CD1c-positive myeloid dendritic cell (primary cell): ENCODE data around the gene SEPTIN7.
"Not testable (repeated sequence)": the region's sequence is repeated elsewhere in the genome, so short reads cannot be mapped to it uniquely, and the experiment has no call there.

Experiments
- DNase-seq: peaks from one replicate; pipeline ENCODE4 v3.0.0-alpha.2; 2016; ENCODE audit errors: extremely low spot score

The SEPTIN7 gene

DNA sequence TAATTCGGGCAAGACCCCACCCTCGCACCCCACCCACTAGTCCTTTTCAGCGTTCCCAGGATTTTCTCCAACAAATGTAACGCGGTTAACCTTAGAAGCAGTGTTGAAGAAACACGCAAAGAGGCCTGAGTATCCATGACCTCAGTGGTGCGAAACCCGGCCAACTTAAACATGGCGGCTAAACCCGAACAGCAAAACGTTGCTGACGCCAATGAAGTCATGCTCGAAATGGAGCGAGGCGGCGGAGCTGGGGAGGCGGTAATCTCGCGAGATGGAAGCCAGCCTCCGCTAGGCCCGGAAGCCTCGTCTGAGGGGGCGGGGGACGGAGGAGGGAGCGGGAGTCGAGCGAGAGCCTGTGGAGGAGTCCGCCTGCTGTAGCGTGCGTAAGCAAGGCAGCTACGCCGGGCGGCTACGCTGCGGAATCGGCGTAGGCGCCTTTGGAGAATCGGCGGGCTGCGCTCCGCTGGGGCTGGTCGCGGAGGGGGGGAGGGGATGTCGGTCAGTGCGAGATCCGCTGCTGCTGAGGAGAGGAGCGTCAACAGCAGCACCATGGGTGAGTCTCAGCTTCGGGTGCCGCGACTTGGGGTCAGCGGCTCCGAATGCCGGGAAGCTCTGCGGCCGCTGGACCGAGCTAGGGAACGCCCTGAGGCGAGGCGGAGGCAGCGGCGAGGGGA is at the start of gene SEPTIN7:
TSS of gene SEPTIN7 (plus strand) at position 340 of the 674 bp plus-strand sequence. CDS start at position 493, 153 bp downstream.
- DNase-seq = peak; percentile 100

DNA sequence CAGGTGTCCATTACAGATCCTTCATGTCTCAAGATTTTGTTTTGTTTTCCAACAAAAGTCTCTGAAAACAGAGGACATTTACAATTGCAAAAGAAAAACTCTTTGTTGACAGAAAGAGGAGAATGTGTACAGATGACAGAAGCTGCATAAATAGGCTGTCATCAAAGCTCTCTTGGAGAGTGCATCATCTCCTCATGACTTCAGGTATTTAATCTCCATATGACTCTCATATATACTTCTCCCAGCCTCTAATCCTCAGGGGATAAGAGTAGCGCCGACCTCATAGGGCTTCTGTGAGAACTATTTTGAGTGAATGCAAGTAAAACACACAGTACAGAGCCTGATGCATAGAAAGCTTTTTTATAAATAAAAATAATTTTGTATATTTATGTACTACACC is 48.1 kb upstream of the SEPTIN7 start:
- no peak for DNase-seq

DNA sequence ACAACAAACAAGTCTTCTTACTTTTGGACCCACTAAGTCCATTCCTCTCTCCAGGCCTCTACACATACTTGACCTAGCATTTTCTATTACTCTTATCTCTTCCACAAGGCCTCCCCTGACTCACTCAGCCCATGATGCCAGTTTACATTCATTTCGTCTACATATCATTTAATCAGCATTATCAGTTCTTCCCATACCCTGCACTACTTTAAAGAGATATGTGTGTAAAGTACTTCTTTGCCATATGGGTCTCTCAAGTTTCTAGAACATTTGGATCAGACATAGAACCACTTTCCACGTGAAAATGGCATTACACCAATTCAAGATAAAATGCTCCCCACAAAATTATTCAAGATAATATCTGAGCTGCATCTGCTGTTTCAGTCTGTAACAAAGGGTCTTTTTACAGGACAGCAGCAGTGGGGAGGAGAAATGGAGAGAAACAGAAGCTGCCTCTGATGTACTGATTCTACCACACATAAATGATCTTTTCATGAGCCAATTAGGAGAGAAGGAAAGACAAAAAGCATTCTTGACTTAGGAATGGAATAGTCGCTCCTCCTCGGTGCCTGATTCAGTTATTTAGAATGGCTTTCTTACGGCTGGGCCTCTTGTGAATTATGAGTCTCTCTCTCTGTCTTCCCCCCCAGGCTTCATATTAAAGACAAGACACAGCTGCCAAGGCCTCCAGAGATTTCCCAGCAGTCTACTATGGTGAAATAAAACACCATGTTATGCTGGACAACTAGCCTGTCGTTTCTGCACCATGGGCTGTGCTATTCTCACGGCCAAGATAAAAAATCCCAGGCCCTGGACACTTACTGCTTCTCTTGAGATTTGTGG is 46.9 kb upstream of the SEPTIN7 start:
- DNase-seq = no peak

DNA sequence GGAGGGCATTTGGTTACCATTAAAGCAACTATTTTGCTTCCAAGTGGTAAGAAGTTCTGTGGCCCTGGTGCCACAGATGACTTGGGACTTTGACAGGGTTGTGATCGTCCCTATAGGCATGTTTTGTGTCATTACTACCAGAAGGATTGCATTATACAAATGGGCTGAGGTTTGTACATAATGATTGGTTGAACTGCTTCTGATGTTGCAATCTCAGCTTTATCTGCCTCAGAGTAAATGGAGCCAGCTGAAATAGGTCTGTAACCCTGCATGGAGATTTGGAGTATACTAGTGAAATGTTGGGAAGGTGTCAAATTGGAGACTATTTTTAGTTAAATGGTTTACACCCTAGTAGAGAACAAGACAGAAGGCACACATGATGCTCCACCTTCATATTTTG is 46.1 kb upstream of the SEPTIN7 start:
- no peak for DNase-seq

DNA sequence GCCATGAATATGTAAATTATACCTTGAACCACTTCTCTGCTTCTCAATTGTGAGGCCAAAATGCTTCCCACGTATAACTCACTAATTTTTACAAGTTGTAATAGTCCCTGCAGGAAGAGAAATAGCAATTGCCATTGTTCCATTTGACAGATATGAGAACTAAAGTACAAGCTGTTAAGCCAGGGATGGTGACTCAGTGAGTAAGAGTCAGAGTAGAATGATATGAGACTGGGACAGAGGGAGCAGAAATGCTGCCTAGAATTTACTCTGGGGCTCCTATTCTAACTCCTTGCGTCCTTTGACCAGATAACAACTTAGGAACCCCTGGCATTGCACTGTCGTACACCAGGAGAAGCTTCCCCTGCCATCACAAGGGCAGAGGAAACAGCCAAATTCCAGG is 45.1 kb upstream of the SEPTIN7 start:
- DNase-seq = no peak

DNA sequence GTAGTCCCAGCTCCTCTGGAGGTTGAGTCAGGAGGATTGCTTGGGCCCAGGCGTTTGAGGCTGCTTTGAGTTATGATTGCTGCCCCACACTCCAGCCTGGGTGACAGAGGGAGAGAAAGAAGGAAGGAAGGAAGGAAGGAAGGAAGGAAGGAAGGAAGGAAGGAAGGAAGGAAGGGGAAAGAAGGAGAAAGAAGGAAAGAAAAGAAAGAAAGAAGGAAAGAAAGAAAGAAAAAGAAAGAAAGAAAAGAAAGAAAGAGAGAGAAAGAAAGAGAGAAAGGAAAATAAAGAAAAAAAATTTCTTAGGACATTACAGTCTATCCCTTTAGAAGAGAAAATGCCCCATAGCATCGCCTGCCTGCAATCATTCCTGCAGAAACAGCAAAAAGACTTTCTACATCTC is 44.4 kb upstream of the SEPTIN7 start:
- DNase-seq = not testable (repeated sequence)

DNA sequence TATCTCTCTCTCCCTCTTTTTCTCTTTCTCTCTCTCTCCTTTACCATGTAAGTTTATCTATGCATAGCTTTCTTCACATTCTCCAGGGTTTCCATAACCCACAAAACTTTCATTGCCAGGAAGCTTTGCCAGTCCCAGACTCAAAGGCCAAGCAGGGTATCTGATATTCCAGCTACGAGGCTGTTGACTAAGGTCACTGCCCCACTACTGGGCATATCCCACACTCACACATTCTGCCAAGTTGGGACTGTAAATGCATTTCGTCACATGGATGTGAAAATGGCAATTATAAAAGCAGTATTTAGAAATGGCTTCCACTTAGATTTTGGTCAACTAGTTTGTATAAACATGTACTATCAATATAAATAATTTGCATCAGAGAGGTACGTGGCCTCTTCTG is 43.3 kb upstream of the SEPTIN7 start:
- no peak for DNase-seq

DNA sequence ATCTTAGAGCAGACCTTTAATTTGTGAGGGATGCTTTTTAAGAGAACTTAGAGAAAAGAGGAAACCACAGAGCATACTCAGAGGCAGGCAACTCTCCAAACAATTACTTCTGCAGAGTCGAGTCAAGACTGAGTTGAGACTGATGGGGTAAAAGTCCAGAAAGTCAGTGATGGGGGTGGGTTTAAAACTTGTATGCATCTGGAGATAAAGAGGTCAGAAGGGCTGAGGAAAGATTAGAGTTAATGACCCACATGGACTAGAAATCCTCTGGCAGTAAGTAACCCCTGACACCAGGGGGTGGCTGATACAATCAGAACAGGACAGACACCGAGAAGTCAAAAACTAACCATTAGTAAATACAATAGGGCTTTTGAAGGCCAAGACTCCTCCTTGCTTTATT is 42.4 kb upstream of the SEPTIN7 start:
- peak; percentile 4 for DNase-seq

DNA sequence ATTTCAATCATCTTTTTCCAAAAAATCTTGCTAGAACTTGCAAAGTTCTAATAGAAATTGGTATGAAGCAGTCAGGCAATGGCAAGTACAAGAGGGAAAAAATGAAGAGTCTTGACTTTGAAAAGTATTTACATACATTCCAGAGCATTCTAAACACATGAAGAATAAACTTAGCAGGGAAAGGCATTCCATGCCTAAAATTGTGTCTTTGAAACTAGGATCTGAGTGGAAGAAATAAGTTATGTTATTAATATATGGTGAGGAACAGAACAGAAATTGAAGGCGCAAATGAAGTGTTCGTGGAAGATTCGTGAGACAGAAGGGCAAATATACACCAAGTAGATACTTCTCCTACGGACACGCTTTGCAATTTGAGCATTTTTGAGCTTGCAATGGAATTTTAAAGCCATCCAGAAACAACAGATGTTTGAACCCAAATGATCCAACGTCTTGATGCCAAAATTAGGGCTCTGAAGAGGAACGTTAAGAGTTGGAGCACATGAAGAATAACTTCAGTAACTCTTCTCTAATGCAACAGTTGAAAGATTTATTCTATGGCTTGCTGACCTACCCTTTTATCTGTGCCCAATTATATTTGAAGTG is 40.6 kb upstream of the SEPTIN7 start:
- DNase-seq = no peak

DNA sequence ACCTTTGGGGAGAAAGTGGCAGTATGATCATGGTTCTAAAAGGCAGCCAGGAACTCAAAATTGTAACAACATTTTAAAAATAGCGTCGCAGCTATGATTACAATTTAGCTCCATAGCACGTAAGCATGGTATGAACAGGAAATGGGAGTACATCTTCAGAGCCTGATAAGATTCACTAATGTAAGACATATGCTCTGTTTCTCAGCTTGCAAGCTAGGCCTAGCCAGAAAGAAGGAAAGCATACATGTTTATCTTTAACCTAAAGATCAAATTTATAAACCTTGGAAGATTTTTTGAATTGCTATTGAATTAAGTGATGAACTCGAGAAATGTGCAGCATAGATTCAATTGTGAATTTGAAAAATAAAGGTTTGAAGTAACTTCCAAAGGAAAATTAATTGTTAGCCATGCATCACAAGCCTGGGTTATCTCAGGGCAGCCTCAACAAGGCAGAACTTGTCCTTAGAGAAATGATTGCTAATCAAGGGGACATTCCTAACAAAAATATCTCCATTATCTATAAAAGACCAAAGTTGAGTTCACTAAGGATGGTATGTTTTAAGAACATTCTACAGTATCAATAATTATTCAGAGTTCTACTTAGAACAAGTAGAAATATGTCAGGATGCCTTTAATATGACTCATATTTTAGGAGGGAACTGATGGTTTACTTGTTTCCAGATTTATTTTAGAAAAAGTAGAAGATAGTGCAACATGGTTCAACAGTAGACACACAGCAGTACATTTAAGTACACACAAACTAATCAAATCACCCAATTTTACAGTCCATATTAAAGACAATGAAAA is 38.8 kb upstream of the SEPTIN7 start:
- DNase-seq = no peak

DNA sequence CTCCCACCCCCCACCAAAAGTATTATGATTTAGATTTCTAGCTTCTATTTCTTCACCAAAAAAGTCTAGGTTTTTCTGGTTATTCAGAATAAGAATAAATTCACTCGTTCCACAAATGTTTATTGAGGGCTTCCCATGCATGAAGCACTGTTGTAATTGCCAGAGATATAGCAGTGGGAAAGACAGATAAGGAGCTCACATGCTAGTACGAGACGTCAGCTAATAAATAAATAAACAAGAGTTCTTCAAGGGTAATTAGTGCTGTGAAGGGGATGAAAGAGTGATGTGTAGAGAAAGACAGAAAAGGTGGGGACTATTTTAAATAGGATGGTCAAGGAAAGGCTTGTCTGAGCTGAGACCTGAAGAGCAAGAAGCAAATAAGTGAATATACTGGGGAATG is 38.1 kb upstream of the SEPTIN7 start:
- no peak for DNase-seq

DNA sequence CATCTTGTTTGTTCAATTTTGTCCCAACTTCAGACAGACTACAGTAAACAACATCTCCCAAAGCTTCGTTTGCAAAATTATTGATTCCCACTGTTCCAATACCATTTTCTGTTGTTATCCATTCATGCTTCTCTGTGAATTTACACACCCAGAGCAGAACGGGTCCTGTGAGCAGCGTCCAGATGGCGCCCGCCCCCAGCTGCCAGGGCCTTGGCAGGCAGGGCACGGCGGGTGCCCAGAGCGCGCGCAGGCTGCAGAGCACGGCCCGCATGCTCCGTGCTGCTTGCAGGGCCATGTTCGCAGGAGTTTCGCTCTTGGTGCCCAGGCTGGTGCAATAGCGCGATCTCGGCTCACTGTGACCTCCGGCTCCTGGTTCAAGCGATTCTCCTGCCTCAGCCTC is 32.5 kb upstream of the SEPTIN7 start:
- no peak for DNase-seq

DNA sequence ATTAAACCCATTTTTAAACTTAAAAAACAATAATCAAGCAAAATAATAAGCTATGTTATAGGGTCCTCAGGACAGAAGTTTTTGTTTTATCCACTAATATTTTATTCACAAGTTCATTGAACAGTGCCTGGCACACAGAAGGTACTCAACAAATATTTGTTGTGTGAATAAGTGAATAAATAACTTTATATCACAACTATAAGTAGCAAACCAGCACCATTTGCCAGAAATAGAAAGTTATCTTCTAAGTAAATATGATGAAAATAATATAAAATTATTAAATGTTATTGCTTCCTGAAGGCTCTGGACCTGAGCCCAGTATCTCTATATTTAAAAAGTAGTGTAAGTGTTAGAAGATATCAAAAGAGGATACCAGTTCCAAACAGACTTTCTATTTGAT is 29.1 kb upstream of the SEPTIN7 start:
- DNase-seq = no peak

DNA sequence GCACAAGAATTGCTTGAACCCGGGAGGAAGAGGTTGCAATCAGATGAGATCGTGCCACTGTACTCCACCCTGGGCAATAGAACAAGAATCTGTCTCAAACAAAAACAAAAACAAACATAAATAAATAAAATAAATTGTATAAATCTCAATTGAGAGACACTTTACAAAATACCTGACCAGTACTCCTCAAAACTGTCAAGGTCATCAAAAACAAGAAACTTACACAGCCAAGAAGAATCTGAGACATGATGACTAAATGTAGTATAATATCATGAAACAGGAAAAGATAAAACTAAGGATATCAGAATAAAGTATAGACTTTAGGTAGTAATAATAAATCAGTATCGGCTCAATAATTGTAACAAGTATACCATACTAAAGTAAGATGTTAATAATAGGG is 26.9 kb upstream of the SEPTIN7 start:
- no peak for DNase-seq

DNA sequence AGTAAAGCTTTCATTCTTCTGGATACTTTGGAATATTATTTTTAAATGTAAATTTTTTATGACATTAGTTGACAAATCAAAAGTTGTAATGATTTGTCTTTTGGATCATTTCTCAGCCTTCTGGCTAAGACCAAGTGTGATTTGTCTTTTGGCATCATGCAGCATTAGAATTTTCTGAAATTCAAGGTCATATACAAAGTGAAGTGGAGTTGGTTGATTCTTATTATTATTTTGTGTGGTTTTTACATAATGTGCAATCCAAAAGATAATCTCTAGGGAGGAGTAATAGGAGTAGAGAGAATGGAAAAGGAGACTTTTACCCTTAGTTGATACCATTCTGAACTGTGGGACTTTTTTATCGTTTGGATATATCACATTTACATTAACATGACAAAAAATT is 24.2 kb upstream of the SEPTIN7 start:
- DNase-seq = no peak

DNA sequence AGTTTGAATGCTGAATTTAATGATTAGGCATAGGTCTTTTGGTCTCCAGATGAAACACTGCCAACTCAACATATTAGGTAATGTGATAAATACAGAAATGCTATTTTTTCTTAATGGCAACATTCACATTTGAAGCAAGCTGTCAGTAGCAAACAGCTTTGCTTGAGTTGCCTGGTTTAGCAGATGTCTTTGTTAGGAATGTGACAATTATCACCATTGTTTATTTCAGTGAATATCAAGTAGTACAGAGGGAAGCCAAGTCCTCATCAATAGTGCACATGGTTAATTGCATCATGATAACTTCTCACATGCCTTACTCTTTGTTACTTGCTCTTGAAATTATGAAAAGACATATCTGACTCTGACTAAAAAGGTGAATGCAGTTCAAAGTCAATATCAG is 23.7 kb upstream of the SEPTIN7 start:
- DNase-seq = no peak

DNA sequence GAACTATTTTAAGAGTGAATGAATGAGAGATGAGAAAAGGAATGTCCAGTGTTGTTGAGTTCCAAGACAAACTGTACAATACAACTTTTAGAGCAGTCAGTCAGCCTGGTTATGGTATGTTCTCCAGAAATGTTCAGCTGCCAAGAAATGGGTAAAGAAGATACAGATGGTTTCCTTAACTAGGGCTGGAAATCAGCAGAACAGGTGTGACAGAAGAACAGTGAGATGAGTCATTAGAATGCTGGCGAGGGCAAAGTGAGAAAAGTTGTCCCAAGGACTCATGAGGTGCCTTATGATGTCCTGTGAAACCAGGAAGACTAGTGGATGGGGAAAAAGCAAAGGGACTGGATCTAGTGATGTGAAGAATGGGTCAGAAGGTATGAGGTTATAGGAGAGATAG is 20.8 kb upstream of the SEPTIN7 start:
- DNase-seq = no peak

DNA sequence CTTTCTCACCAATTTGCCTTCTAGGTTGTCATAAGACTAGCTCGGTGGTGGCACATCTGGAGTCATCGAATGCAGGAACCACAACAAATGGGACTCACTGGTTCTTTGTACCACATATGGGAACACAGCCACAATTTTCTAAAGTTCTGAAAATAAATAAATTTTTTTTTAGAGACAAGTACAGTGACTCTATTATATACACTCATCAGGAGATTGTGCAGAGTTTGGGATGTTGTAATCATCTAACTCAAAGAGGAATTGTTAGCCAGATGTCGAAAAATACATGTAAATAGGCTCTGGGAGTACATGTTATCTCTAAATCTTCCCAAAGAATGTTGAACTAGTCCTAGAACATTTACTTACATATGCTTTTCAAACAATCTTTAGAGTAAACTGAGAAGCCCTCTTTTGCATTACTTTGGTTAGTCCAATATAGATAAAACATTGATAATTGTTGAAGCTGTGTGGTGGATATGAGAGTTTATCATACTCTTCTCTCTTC is 19.6 kb upstream of the SEPTIN7 start:
- DNase-seq = no peak

DNA sequence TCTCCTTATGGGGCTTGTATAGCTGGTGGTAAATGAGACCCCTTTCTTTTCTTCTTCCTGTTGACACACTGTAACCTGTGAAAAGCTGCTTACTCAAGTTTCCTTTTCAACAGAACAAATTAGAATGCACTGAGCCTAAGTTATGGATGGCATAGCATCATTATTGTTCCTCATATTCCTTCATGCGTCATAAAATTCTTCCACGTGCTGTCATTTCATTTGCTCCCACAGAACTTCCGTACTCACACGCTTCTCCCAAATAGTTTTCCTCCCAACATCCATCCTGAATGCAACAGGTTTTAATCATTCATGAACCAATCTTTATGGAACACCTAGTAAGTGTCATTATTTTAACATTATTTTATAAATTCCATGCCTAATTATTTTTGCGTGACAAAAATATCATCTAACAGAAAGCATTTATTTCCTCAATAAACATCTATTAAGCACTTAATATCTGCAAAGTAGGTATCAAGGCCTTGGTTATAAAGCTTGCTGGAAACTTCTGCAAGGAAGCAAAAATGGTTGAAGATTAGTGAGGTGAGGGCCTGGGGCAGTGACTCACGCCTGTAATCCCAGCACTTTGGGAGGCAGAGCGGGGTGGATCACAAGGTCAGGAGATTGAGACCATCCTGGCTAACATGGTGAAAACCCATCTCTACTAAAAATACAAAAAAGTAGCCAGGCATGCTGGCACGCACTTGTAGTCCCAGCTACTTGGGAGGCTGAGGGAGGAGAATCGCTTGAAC is 18.9 kb upstream of the SEPTIN7 start:
- no peak for DNase-seq

DNA sequence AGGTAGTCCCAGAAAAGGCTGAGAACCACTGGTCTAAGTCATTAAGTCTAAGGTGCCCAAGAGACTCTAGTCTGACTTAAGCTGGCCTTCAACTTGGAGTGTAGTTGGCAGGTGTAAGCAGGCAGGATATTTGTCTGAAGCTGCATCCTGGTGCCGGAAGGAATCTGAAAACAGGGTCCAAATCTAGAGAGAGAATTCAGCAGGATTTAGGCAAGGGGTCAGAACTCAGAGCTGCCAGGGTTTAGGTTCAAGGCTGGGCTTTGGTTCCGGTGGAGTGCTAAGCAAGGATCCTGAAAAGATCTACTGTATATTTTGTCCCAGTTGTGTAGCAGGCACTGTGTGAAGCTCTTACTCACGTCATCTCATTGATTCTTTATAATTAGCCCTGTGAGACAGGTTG is 16.5 kb upstream of the SEPTIN7 start:
- no peak for DNase-seq

DNA sequence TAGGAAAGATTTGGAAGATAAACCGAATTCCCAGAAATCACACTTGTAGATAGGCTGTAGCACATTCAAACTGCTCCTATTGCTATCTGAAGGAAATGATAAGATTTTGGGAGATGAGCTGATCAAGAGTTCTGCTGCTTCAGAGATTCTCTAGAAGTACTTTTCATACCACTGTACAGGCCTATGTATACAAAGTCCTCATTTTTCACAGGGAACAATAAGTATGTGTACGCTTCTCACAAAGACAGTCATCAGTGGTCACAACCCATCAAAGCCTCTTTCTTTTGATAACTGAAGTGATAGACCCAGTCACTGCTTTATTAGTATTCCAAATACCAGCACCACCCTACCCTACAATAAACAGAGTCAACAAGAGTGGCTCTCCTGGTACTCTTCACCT is 15.6 kb upstream of the SEPTIN7 start:
- DNase-seq = no peak
